SIG-M5 treated with dmso at 0.1 percent for 504 hours (cell line): ENCODE results near the gene ECSCR.
A peak's percentile ranks its signal among the peaks of the same experiment; 100 is the strongest.

Source experiments
- DNase-seq: peaks from one replicate; lab custom pipeline; 2025; ENCODE audit not compliant: unreplicated experiment; lab: John Stamatoyannopoulos, UW

The ECSCR gene

DNA sequence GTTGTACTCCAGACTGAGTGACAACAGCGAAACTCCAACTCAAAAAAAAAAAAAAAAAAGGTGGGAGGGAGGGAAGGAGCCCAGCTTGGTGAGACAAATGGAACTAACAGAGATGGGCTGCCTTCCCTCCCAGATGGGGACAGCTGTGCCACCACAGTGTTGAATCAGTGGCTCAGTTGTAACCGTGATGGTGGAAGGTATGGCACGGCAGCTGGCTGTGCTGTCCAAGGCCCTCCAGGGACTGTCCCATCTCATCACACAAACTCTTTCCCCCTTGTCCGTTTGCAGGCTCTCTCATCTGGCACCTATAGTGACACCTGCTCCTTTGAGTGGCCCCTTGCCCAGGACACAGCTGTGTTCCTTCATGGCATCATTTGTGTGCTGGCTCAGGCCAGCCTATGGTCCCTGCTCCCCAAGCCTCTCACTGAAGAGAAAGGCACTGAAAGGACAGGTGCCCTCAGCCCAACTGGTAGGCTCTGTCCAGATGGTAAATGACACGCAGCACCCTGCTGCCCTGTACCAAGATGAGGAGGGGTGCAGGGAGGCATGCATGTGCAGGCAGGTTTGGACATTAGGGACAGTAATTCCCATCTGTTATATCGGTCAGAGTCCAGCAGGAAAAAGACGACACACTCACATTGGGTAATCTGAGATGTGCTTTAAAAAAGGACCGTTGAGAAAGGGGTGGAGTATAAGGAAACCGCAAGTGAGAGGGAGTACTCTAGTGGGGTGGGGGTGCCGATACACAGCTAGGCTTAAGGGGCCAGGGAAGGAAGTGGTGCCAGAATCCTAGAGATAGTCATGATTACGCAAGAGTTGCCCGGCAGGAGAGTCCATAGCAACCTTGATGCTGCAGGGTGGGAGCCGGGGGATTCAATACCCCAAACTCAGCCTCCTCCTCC, 12.6 kb upstream of the ECSCR start:
- DNase-seq = peak; percentile 99

DNA sequence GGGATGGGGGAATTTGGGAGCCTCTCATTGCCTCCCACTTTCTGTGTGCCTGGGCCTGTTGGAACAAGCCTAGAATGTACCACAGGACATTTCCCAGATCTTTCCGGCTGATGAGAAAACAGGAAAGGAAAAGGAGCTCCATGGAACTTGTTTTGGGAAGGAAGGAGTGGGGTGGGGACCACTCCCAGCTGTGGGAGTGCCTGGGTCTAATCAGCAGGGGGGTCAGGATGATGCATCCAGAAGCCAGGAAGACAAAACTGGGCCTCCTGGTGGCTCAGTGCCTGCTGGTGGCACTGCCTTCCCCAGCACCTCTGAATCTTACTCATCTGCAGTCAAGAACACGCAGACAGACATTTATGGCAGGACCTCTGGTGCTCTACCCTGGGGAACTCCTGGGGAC, 11.0 kb upstream of the ECSCR start:
- no peak for DNase-seq

GRCh38 chr5:139473105-139473504, 10.6 kb upstream of the ECSCR start:
- DNase-seq = no peak

GRCh38 chr5:139472386-139473030, 10.0 kb upstream of the ECSCR start:
- DNase-seq = no peak

- peak; percentile 57 for DNase-seq
Measured at GRCh38 chr5:139470821-139471300, 8.3 kb upstream of the ECSCR start, which contains the start of gene SMIM33. Gene SMIM33, plus strand, starts transcription at chr5:139471004. Its CDS starts 118 bp downstream, at chr5:139471122.

DNA sequence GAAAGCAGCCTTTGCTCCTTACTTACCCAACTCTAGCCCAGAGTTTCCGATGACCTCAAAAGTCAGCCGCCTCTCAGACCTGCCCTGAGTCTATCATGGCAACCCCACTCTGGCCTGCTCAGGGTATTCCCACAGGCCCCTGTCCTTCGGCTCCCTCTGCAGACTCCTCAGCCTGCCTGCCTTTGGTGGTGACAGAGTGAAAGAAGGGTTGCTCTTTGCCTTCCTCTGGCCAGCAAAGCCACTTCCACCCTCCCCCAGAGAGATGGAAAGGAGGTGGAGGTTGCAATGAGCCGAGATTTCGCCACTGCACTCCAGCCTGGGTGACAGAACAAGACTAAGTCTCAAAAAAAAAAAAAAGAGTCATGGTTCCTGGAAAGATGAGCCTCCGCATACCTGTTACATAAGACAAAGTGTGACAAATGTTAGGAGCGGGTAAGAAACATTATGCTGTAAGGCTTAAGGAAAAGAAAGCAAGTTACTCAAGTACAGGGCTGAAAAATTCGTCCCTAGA, 5.9 kb upstream of the ECSCR start:
- peak; percentile 65 for DNase-seq

- no peak for DNase-seq
Measured at GRCh38 chr5:139461698-139462097, 845 bp downstream of the ECSCR start.

DNA sequence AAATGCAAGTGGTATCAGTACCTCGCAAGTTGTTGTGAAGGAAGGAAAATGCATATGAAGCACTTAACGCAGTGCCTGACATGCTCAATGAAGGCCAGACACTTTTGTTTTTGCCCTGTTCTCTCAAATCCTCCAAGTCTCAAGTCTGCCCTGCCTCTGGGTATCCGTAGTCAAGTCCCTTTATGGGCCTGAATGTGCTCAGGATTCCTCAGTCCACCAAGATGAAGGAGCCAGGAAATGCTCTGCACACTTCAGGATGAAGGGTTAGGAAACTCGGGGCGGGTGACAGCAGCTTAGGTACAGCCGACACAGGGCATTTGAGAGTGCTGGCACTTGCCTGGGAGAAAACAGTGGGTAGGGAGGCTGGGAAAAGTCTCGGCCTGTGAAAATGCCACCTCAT, 1.4 kb downstream of the ECSCR start:
- no peak for DNase-seq

DNA sequence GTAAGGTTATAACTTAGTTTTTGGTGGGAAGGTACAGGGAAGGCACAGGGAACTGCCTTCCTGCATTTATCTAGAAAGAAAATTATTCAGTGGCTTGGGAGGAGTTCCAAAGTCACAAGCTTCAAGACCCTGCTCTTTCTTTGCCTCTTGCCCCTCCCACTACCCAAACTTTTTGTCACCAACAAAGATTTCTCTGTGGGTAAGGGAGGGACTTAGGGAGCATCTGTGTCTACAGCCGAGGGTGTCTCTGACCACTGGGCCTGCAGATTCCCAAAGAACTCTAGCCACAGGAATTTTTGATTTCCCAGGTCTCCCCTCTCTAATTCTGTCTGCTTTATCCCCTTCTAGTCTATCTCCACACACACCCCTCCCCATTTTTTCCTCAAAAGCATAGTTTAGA, 2.1 kb downstream of the ECSCR start:
- no peak for DNase-seq

- DNase-seq = no peak
Measured at GRCh38 chr5:139459451-139459934, 3.0 kb downstream of the ECSCR start.

DNA sequence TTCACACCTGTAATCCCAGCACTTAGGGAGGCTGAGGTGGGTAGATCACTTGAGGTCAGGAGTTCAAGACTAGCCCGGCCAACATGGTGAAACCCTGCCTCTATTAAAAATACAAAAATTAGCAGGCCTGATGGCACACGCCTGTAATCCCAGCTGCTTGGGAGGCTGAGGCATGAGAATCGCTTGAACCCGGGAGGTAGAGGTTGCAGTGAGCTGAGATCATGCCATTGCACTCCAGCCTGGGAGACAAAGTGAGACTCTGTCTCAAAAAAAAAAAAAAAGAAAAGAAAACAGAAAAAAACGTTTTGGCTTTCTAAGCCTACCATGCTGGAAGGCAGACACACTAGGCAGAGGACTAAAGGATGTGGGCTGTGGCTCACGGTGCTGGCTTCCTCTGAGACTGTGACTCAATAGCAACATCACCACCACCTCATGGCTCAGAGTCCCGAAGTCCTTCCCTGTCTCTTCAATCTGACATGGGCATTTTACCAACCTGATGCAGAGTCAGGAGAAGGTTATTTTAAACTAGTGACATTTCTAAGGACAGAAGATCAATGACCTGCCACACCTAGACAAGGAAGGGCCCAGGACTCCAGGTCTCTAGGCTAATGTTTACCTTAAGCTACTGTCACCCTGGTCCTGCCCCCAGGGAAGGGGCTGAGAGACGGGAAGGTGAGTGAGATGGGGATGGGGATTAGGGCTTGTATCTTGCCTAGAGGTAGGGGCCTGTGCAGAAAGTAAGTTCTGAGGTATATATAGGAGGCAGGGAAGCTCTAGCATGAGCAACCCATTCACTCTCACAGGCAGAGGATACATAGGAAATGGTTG, 3.7 kb downstream of the ECSCR start:
- DNase-seq = peak; percentile 44

DNA sequence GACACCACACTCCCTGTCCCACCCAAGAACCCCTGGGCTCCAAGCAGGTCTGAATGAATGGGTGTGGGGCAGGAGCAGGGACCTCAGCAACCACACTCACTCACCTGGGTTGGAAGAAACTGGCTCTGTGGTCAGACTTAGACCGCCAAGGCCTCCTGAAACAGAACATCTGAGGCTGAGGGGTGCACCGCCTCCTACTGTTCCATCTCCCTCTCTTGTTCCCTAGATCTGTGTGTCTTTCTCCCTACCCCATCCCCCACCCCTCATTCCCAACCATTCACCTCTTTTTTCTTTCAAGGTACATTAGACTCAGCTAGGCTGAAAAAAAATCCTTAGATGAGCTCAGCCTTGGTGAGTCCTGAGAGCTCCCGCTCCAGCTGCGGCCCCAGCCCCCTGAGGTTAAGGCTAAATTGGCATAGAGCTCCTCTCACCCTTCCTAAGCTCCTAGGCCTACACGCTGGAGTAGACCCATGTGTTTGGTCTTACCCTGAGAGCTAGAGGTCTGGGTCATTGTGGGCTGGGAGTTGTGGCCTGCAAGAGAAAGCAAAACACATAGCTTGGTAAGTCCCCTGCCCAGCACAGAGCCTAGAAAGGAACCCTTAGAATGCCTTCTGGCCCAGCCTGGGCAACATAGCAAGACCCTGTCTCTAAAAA, 4.8 kb downstream of the ECSCR start:
- DNase-seq = no peak

DNA sequence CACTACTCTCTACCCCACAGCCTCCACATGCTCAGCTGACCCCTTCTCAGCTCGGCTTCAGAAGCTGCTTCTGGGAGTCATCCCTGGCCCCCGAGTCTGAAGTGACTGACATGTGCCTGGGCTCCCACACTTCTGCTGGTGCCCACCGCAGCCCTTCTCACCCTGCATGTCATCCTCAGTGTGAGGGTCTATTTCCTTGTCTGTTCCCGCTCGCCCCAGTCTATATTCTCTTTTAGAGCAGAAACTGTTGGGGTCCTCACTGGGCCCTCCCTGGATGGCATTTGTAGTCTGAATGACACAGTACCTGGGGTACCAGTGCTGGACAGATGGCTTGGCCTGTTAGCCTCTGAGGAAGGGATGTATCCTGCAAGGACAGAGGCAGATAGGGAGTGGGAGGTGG, 5.3 kb downstream of the ECSCR start:
- no peak for DNase-seq

- no peak for DNase-seq
Measured at GRCh38 chr5:139456776-139457175, 5.8 kb downstream of the ECSCR start.

GRCh38 chr5:139454568-139455290, 7.8 kb downstream of the ECSCR start:
- DNase-seq = no peak

GRCh38 chr5:139453683-139454567, 8.6 kb downstream of the ECSCR start:
- no peak for DNase-seq

- DNase-seq = no peak
Measured at GRCh38 chr5:139451878-139452660, 10.5 kb downstream of the ECSCR start.

DNA sequence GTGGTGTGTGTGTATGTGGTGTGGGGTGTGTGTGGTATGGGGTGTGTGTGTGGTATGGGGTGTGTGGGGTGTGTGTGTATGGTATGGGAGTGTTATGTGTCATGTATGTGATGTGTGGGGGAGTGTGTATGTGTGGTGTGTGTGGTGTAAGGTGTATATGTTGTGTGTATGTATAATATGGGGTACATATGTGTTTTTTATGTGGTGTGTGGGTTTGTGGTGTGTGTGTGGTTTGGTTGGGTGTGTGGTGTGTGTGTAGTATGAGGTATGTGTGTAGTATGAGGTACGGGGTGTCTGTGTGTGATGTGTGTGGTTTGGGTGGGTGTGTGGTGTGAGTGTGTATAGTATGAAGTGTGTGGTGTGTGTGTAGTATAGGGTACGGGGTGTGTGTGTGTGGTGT, 11.4 kb downstream of the ECSCR start:
- no peak for DNase-seq
